Panc1 (cell line): ENCODE measurements around the gene MT1E. TPM values are rescaled to one million over a fixed set of nuclear protein-coding genes. Genes with fewer than 3 reads are reported as not detected.
"Not testable (repeated sequence)": the region's sequence is repeated elsewhere in the genome, so short reads cannot be mapped to it uniquely, and the experiment has no call there.

Experiments
- ATAC-seq: fragments of 200-7000 bp; cut with Tn5 transposase; 2 replicates; pipeline ENCODE4 v1.9.1; 2020; ENCODE audit warnings: mild to moderate bottlenecking, moderate library complexity
- BruUV-seq: library from RNA; stranded (reverse); fragments of 400-500 nt; replicated peaks from 2 replicates; lab custom pipeline; 2021; lab: Mats Ljungman, UMichigan
- CTCF ChIA-PET: fragments of 300-600 bp; sonication (Branson Sonifier 250); formaldehyde crosslinking; loops from one replicate; lab custom pipeline; 2022; ENCODE audit warnings: antibody characterized with exemption; lab: Charles Lee
- POLR2A ChIA-PET: fragments of 300-600 bp; sonication (Branson Sonifier 250); formaldehyde crosslinking; loops from one replicate; lab custom pipeline; 2022; ENCODE audit warnings: antibody characterized with exemption; lab: Charles Lee
- DNase-seq: peaks from one replicate; pipeline ENCODE4 v3.0.0-alpha.2; 2010; ENCODE audit warnings: low read depth, low spot score
- H3K27ac ChIP-seq: 2 replicates; pipeline ENCODE4 v1.5.1; 2011; ENCODE audit warnings: mild to moderate bottlenecking, low read length, inconsistent platforms
- H3K27me3 ChIP-seq: fragments of 200-500 bp; sonication (Bioruptor generic); 2 replicates; pipeline ENCODE4 v1.6.0; 2014; ENCODE audit warnings: low read length, inconsistent platforms; ENCODE audit not compliant: control insufficient read depth, insufficient read depth
- H3K36me3 ChIP-seq: fragments of 200-500 bp; sonication (Bioruptor generic); 2 replicates; pipeline ENCODE4 v1.5.1; 2014; ENCODE audit warnings: inconsistent platforms, mild to moderate bottlenecking, low read length, moderate library complexity; ENCODE audit not compliant: control insufficient read depth, insufficient read depth
- H3K4me1 ChIP-seq: 2 replicates; pipeline ENCODE4 v1.5.1; 2011; ENCODE audit warnings: inconsistent platforms, mild to moderate bottlenecking, low read length, moderate library complexity; ENCODE audit not compliant: control insufficient read depth, insufficient read depth
- H3K4me3 ChIP-seq, 2 experiments: 2 replicates each; pipeline ENCODE4 v1.5.1; 2011 to 2012; ENCODE audit warnings: low read depth in 2 of 2, low read length in 2 of 2, mild to moderate bottlenecking in 2 of 2, inconsistent platforms in 1 of 2, moderate library complexity in 1 of 2
- H3K9me3 ChIP-seq: fragments of 200-500 bp; sonication (Bioruptor generic); 2 replicates; pipeline ENCODE4 v1.5.1; 2014; ENCODE audit warnings: low read depth, mild to moderate bottlenecking, inconsistent platforms, low read length, moderate library complexity; ENCODE audit not compliant: control insufficient read depth, insufficient read depth
- POLR2AphosphoS5 ChIP-seq: IDR thresholded peaks from 2 replicates; pipeline ENCODE4 v1.6.1; 2012; ENCODE audit warnings: mild to moderate bottlenecking, low read depth, low read length, moderate library complexity
- SIN3A ChIP-seq: IDR thresholded peaks from 2 replicates; pipeline ENCODE4 v1.6.1; 2012; ENCODE audit warnings: low read depth, mild to moderate bottlenecking, low read length, moderate library complexity, borderline replicate concordance; ENCODE audit not compliant: insufficient read depth
- TCF7L2 ChIP-seq: IDR thresholded peaks from 2 replicates; pipeline ENCODE4 v1.6.1; 2011; ENCODE audit warnings: mild to moderate bottlenecking, low read depth, low read length, inconsistent platforms
- in situ Hi-C: cut with HindIII; loops from 2 replicates; pipeline ENCODE4 v1.10.0; 2016; ENCODE audit warnings: low sequenced_read_pairs, low pct_unique_long_range_greater_than_20kb
- intact Hi-C: fragments of 100-400 bp; cut with micrococcal nuclease; formaldehyde crosslinking; loops from one replicate; pipeline ENCODE4 v1.10.0; 2022; ENCODE audit not compliant: unreplicated experiment
- total RNA-seq: library from RNA; stranded (reverse); gene quantifications from one replicate; pipeline ENCODE4 v1.2.1, GENCODE V29; 2021; ENCODE audit not compliant: unreplicated experiment
- TF ChIP-seq, protein P1 (sequence below): fragments of 450-650 bp; IDR thresholded peaks from 2 replicates; pipeline ENCODE4 v1.5.1; 2017; ENCODE audit warnings: mild to moderate bottlenecking
- TF ChIP-seq, protein P2 (sequence below), 2 experiments: IDR thresholded peaks; 2 replicates each; pipeline ENCODE4 v1.6.1; 2011 to 2012; ENCODE audit warnings: low read depth in 2 of 2, control low read depth in 1 of 2, low read length in 1 of 2, mild to moderate bottlenecking in 1 of 2, moderate library complexity in 1 of 2; ENCODE audit not compliant: insufficient read depth in 1 of 2

Gene MT1E
- total RNA-seq, 1 experiment from 2014 or later, result 170 TPM

DNA sequence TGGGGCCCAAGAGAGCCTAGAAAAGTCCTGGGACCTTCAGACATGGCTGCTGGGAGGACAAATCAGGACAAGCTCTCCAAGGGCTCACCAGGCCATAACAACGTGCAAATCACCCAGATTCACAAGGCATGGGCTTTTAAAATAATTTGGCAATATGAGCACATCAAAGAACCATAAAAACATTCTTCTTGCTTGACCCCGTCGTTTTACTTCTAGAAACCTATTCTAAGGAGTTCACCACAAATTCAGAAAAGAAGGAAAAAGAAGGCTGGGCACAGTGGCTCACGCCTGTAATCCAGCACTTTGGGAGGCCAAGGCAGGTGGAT lies 48.3 kb upstream of the MT1E start:
- Histone ChIP-seq H3K9me3 (no peaks in the 10 kb centered on the region), H3K27ac (no peak overlapping the region), H3K27me3 (no peaks in the 10 kb centered on the region), H3K4me3 (no peak overlapping the region), H3K4me1 (no peaks in the 10 kb centered on the region), H3K36me3 (no peaks in the 10 kb centered on the region)
- CTCF ChIA-PET, result no interaction called here
- in situ Hi-C loops (no loop called here), intact Hi-C loops (no loop called here)
- DNase-seq (no peak), ATAC-seq (no peak)
- no TSS peak for BruUV-seq
- POLR2A ChIA-PET, result no interaction called here
- TF ChIP-seq, protein P1, sequence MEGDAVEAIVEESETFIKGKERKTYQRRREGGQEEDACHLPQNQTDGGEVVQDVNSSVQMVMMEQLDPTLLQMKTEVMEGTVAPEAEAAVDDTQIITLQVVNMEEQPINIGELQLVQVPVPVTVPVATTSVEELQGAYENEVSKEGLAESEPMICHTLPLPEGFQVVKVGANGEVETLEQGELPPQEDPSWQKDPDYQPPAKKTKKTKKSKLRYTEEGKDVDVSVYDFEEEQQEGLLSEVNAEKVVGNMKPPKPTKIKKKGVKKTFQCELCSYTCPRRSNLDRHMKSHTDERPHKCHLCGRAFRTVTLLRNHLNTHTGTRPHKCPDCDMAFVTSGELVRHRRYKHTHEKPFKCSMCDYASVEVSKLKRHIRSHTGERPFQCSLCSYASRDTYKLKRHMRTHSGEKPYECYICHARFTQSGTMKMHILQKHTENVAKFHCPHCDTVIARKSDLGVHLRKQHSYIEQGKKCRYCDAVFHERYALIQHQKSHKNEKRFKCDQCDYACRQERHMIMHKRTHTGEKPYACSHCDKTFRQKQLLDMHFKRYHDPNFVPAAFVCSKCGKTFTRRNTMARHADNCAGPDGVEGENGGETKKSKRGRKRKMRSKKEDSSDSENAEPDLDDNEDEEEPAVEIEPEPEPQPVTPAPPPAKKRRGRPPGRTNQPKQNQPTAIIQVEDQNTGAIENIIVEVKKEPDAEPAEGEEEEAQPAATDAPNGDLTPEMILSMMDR, result peak; percentile 28
- TF ChIP-seq TCF7L2, result no peak

DNA sequence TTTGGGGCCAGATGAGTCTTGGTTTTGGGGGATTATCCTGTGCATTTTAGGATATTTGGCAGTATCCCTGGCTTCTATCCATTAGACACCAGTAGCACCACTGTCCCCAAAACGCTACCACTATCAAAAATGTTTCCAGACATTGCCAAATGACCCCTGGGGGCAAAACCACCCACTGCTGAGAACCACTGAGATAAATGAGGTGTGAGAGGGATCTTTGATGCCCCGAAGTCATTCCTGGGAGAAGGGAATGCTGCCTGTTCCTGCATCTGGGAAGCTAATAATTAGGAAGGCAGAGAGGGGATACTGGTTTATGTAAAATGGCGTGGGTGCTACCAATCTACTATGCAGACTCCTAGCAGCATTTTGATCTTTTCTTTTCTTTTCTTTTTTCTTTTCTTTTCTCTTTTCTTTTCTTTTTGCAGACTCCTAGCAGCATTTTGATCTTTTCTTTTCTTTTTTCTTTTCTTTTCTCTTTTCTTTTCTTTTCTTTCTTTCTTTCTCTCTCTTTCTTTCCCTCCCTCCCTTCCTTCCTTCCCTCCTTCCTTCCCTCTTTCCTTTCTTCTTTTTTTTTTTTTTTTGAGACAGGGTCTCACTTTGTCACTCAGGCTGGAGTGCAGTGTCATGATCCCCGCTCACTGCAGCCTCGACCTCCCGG lies 45.1 kb upstream of the MT1E start:
- no peak for DNase-seq
- TF ChIP-seq SIN3A (no peak), TCF7L2 (no peak), POLR2AphosphoS5 (no peak)
- TF ChIP-seq, protein P1, result no peak
- TF ChIP-seq, protein P2, sequence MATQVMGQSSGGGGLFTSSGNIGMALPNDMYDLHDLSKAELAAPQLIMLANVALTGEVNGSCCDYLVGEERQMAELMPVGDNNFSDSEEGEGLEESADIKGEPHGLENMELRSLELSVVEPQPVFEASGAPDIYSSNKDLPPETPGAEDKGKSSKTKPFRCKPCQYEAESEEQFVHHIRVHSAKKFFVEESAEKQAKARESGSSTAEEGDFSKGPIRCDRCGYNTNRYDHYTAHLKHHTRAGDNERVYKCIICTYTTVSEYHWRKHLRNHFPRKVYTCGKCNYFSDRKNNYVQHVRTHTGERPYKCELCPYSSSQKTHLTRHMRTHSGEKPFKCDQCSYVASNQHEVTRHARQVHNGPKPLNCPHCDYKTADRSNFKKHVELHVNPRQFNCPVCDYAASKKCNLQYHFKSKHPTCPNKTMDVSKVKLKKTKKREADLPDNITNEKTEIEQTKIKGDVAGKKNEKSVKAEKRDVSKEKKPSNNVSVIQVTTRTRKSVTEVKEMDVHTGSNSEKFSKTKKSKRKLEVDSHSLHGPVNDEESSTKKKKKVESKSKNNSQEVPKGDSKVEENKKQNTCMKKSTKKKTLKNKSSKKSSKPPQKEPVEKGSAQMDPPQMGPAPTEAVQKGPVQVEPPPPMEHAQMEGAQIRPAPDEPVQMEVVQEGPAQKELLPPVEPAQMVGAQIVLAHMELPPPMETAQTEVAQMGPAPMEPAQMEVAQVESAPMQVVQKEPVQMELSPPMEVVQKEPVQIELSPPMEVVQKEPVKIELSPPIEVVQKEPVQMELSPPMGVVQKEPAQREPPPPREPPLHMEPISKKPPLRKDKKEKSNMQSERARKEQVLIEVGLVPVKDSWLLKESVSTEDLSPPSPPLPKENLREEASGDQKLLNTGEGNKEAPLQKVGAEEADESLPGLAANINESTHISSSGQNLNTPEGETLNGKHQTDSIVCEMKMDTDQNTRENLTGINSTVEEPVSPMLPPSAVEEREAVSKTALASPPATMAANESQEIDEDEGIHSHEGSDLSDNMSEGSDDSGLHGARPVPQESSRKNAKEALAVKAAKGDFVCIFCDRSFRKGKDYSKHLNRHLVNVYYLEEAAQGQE (IDR thresholded peaks at IDR 0.05; ENCODE audit: insufficient read depth in 1 of 2, low read depth in 2 of 2, low read length in 1 of 2), result no peak
- Histone ChIP-seq H3K27me3 (no peaks in the 10 kb centered on the region), H3K36me3 (no peaks in the 10 kb centered on the region), H3K4me3 (no peak overlapping the region), H3K4me1 (no peaks in the 10 kb centered on the region), H3K9me3 (no peaks in the 10 kb centered on the region), H3K27ac (no peak overlapping the region)
- CTCF ChIA-PET, result no interaction called here
- intact Hi-C loops (no loop called here), in situ Hi-C loops (no loop called here)
- POLR2A ChIA-PET, result no interaction called here
- ATAC-seq, result no peak
- BruUV-seq, result no TSS peak

DNA sequence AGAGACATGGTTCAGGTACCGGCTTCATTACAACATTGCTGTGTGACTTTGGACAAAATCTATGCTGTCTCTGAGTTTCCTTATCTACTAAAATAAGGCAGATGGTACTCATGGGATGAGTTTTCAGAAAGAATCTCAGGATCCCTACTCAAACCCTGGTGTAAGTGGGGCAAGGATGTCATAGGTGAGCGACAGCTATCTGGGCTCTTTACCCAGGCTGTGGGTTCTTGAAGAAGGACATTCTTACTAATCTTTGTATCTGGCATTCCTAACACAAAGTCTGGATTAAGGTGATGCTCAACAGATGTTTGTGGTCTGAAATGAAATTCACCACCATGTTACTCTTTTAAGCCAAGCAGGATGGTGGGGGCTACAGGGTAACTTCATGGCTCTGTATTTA lies 42.7 kb upstream of the MT1E start:
- CTCF ChIA-PET, ATAC-seq, H3K4me3 ChIP-seq, H3K9me3 ChIP-seq, H3K27ac ChIP-seq, POLR2A ChIA-PET, DNase-seq, H3K36me3 ChIP-seq, in situ Hi-C loops, H3K27me3 ChIP-seq, intact Hi-C loops, BruUV-seq, H3K4me1 ChIP-seq: not testable (repeated sequence)
